Brain pericyte (primary cell): ENCODE data around the gene CAMTA1.
"Not testable (repeated sequence)": the region's sequence is repeated elsewhere in the genome, so short reads cannot be mapped to it uniquely, and the experiment has no call there.

Experiments
- DNase-seq: peaks from one replicate; pipeline ENCODE4 v3.0.0-alpha.2; 2012; ENCODE audit warnings: low read depth, low spot score

CAMTA1 gene

DNA sequence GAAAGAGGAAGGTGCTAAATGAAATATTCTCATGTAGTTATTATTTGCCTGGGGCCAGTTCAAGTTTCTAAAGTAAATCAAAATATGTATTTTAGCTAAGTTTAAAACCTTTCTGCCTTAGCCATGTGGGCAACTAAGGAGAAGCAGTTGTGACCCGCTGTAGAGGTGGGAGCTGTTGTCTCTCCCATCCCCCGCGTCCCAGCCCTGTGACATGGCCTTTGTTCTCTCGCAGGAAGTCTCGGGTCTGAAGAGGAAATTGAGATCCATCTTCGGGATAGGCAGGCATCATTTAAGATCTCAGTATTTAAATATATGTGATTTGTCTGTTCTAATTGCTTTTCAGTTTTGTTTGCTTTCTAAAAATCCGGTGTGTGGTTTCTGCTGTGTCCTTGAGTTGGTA is 121.5 kb downstream of the CAMTA1 start:
- DNase-seq: no peak

DNA sequence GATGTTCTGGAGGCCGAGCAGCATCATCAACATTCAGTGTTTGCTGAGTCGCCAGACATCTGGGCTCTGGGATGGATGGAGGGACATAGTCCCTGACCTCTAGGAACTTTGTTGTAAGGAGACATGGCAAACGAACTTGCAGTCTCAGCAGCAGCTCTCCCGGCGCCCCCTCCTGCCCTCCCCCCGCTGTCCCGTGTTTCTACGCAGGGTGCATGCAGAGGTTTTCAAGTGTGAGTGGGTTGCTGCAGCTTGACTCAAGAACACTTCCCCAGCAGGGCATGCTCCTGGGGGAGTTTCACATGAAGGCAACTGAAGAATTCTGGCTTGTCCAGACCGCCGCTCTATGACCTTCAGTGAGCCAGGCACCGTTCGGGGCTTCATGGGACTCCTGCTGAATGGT is 121.9 kb downstream of the CAMTA1 start:
- DNase-seq: no peak

DNA sequence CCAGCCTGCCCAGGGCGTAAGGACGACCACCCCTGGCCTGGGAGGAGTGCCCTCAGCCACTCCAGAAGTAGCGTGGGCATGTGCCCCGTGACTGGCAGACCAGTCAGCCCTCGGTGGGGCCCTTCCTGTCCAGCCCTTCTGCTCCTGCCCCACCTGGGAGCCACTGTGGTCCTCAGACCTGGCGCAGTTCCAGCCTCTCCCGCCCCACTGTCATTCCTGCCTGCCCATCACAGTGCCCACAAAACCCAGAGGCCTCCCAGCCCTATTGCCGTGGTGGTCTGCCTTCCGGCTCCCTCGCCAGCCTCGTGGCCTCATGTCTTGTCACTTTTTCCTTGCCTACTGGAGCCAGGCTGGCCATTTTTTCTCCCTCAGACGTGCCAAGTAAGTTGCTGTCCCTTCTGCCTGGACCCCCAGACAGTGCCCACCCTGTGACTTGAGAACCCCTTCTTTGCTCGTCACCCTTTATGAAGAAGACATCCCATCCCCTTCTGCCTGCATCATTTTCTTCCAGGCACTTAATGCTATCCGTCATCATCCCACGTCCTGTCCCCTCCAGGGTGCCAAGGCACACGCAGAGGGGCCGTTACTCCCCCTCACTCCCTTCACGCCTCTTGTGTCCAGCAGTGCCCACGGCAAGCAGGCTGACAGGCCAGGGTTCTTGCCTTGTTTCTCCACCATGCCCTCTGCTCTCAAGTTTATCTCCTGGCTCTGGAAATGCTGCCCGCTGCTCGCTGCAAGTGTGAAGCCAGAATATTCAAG is 122.6 kb downstream of the CAMTA1 start:
- DNase-seq: no peak

DNA sequence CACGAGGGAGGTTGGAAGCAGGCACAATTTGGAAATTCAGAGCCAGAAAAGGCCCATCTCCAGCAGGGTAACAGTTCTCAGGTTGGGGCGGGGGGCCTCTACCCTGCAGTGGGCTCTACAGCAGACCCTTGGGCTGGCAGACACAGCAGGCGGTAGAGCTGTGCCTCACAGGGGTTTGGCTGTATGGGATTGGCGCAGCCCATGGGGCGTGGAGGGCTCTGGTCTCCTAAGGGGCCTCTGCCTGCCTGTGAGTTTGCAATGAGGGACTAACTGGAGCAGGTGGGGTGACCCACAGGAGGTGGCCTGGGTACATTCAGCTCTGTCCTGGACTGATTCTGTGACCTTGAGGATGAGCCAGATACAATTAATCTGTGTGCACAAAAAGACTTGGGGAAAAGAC is 124.1 kb downstream of the CAMTA1 start:
- DNase-seq: no peak

DNA sequence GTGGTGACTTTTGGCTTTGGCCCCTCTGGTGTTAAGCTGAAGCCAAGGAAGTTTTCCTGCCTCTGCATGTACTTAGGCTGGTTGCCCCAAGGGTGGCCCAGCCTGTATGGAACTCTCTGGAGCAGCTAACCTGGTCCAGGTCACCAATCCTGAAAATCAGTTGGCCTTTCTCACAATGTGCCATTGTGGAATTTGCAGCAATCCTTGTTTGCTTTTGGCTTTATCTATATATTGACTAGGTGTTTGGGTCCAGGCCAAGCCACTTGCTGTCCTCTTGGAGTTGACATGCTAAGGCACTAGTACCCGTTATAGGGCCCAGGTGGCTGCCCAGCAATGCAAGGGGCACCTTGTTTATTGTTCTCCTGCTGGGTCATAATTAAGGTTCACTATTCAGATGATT is 124.6 kb downstream of the CAMTA1 start:
- DNase-seq: no peak

DNA sequence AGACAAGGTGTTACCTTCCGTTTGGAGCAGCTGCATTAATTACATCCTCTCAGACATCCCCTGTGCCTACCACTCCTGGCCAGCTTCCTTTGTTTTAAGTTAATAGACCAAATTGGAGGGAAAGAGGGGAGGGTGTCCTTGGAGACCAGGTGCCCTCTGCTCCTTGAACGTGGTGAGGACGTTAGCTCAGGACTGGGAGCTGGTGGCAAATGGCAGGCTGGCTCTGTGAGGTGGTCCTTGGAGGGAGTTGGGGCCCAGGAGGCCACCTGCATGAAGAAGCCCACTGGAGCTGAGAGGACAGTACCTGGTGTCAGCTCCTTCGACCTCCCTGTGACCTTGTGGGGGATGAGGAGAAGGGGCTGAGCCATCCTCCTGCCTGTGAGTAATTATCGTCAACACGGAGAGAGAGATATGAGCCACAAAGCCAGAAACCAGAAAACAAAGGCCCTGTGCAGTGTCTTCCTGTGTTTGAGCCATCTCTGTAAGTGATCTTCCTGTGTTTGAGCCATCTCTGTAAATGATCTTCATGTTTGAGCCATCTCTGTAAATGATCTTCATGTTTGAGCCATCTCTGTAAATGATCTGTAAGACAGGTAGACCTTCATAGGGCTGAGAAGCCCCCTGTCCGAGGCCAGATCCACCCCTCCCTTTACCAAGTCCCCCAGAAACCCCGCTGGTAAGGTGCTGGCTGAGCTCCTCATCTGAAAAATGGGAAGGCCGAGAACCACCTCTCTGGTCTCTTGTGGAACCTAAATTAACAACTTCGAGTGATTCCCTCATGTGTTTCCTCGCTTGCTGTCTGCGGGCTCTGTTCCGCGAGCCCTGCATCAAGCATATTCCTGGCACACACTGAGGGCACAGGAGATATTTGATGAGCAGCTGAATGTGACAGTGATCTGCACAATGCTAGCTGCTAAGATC is 126.0 kb downstream of the CAMTA1 start:
- DNase-seq: no peak

DNA sequence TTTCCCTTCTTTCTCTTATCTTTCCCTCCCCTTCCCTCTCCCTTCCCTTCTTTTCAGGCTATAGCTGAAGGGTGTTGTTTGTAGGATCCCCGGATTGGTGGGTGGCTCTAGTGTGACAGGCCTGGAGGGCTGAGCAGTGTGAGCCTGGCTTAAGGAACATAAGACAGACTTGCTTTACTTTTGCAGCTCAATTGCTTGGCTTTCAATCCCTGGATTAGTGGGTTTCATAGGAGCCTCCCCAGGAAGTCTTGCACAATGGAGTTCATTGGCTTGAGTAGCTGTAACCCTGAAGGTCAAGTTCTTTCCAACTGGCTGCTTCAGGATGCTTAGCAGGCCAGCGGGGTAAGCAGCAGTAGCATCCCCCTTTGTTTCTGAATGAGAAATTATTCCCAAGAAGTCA is 126.7 kb downstream of the CAMTA1 start:
- no peak for DNase-seq

DNA sequence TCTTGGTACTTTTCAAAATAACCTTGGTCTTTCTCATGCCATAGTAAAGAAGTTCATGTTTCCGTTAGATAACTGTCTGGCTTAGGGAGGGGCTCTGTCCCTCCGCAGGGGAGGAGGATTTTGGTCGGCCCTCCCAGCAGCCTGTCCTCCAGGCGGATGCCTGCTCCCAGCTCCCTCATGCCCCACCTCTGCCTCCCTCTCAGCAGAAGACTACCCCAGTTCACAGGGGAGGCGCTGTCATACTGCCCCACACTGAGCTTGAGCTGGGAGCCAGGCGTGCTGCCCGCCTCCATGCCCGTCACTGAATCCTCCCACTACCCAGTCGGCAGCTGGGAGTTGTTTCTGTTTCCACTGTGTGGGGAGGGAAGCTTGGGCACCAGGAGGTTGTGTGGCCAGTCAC is 127.3 kb downstream of the CAMTA1 start:
- DNase-seq: no peak

DNA sequence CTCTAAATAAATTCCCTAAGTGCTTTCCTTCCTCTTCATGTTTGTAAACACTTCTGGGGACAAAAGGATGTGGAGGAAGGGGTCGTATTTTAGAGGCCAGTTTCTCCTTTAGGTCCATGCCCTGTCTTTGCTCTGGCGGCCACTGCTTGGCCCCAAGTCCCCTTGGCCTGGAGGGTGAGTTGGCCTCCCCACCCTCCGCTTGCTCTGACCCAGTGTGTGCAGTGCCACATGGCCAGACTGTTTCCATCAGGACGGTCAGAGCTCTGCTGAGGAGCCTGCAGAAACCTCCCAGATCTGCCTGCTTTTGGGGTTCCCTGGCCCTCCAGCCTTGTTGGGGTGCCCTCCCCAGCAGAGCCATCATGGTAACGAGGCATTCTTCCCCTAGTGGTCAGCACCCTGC is 127.8 kb downstream of the CAMTA1 start:
- no peak for DNase-seq

DNA sequence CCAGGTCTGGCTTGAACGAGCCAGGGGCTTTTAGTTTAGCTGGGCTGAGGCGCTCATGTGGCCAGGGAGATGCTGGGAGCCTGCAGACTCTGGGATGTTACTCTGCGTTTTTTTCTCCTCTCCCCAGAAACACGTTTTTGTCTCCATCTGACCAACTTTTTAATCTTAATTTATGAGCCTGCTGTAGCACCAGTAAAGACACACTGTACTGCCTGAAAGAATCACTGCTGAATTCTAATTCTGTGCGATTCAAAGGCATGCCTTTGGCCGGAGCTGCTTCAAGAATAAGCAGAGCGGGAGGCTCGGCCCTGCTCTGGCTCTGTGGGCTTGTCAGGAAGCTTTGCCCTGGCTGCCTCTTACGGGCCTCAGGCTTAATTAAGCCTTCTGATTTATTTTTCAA is 129.5 kb downstream of the CAMTA1 start:
- DNase-seq: no peak

DNA sequence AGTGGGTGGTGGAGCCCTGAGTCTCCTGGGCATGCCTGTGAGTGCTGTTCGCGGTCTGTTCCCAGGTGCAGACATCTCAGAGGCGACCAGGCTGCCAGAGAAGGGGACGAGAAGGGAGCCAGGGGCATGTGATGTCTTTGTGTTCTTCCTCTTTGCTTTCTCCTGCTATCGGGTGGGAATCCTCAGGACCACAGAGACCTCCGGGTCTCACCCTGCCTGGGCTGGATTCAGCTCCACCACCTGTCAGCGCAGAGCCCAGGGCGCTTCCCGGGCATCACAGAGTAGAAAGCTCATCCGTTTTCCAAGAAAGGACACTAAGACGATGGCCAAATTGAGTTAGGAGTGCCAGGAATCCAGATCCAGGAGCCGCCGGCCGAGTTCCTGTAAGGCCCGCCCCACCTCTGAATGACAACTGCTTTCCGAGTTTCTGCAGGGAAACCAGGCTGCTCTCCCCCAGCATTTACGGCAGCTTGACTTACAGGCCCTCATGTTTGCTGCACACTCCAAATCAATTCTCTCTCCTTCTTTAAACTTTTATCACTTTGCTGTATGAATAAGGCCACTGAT is 130.8 kb downstream of the CAMTA1 start:
- no peak for DNase-seq

DNA sequence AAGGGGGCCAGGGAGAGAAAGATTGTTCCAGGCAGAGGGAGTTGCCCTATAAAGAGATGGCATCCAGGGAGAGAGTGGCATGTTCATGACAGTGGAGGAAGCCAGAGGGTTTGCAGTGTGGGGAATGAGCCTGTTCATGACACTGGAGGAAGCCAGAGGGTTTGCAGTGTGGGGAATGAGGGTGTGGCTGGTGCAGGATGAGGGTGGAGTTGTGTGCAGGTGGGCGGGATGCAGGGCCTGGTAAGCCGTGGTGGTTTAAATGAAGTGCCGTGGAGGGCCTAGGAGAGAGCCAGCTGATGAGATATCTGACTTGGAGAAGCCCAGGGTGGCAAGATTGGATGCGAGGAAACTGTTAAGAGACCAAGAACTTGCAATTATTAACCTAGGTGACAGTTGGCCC is 131.8 kb downstream of the CAMTA1 start:
- no peak for DNase-seq

DNA sequence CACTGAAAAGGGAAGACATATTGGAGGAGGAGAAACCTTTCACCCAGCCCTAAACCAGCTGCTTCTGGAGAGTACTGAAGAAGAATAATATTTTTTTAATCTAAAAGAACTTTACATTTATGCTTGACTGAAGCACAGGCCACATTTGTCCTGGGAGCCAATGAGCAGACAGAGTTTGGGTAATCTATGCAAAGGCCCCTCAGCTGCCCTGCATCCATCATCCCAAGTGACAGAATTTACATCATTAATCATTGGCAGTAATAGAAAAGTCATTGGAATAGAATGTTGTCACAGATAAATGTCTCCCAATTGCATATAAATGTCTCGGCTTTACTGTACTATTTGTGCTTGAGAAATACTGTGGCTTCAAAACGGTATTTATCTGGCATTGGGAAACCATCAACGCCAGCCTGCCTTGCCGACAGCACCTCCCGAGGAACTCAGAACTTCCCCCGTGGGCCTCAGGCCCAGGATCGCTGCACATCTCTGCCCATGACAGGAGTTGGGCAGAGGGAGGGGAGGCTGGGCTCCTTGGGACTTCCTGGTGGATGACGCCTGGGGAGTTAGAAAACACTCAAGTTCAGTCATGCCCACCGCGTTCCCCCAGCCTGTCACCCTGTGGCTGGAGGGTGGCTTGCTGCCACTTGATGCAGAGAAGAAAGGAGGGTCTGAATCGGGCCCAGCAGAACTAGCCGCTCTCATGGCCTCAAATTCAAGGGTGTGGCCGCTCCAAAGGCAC is 133.1 kb downstream of the CAMTA1 start:
- DNase-seq: no peak

DNA sequence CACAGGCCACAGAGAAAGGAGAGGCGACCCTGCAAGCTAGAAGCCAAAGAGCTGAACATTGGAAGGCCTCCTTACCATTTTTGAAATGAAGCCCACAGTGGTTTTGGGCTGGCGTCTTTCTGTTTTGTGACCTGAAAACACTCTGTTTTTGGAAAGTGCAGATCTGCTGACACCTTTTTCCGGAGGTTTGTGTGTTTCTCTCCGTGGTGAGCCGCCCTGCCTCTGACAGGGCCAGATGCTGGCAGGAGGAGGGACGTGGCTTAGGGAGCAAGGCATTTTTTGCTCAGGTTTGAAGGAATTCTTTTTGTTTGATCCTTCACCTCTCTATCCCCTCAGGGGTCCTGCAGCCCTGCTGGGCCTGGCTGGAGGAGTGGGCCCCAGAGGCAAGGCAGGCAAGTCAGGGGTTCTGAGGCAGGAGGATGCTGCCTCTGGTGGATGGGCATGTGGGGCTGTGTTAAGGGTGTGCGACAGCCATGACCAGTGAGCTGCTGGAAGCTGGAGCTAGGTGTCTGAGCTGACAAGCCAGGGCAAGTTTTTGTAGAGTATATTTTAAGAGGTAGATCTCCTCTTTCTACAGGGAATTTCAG is 133.8 kb downstream of the CAMTA1 start:
- no peak for DNase-seq

DNA sequence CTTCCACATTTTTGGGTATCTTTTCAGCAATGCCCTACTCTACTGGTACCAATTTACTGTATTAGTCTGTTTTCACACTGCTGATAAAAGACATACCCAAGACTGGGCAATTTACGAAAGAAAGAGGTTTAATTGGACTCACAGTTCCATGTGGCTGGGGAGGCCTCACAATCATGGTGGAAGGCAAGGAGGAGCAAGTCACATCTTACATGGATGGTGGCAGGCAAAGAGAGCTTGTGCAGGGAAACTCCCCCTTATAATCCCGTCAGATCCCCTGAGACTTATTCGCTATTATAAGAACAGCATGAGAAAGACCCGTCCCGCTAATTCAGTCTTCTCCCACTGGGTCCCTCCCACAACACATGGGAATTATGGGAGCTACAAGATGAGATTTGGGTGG is 136.3 kb downstream of the CAMTA1 start:
- DNase-seq: not testable (repeated sequence)

DNA sequence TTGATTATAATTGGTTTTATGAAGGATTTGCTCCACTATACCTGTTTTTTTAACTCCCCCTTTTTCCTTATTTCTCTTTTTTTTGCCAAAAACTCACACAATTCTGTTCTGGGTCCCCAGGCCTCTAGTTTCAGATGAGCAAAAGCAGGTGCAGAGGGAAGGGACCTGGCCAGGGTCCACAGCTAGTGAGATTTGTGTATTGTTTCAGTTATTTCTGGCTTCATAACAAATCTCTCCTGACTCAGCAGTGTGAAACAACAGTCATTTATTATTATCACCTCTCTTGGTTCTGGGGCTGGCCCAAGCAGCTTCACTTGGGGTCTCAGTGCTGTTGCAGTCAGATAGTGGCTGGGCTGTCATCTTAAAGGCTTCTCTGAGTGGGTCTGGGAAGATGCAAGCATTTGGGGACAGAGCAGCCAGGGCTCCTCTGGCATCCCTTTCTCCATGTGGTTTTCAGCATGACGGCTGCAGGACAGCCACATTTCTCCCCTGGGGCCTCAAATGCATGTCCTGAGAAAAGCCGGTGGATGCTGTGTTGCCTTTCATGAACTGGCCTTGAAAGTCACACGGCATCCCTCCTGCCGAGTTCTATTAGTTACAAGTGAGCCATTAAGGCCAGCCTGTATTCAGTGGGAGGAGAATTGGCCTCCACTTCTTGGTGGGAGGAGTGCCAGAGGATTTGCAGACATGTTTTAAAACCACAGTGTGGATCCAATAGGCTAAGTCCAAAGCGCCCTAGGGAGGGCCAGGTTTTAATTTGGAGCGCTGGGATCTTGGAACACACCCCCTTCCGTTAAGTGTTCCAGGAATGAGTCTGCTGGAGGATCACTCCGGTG is 137.1 kb downstream of the CAMTA1 start:
- no peak for DNase-seq

DNA sequence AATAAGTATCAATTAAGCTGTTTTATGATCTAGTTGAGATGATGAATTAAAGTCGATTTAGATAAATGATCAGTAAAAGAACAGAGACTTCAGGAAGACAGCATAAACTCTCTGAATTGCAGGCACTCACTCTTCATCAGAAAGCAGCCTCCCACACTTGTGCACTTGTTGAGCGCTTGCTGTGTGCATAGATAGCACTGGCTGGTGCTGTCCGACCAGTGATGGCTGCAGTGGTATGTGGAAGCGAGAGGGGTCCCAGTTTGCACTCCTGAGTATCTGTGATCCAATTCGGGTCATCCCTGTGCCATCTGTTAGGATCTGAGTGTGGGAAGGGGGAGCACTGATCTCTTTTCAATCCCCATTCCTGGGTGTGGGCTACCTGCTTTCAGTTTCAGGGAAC is 137.8 kb downstream of the CAMTA1 start:
- DNase-seq: no peak

DNA sequence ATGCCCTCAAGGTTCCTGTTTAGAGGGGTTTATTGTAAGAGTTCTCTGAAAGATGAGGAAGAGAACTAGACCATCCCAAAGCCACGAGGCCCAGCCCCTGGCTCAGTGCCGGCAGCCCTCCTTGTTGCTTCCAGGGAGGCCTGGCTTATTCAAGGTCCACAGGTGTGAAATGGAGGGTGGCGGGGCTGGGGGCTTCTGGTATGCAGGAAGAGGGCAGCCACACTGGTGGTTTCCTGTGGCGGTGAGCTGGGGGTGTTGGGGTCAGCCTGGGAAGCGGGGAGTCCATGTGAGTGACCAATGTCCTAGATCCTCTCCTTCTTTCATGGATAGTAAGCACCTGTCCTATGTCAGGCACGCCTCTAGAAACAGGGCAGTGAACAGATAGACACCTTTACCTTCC is 138.2 kb downstream of the CAMTA1 start:
- DNase-seq: no peak

DNA sequence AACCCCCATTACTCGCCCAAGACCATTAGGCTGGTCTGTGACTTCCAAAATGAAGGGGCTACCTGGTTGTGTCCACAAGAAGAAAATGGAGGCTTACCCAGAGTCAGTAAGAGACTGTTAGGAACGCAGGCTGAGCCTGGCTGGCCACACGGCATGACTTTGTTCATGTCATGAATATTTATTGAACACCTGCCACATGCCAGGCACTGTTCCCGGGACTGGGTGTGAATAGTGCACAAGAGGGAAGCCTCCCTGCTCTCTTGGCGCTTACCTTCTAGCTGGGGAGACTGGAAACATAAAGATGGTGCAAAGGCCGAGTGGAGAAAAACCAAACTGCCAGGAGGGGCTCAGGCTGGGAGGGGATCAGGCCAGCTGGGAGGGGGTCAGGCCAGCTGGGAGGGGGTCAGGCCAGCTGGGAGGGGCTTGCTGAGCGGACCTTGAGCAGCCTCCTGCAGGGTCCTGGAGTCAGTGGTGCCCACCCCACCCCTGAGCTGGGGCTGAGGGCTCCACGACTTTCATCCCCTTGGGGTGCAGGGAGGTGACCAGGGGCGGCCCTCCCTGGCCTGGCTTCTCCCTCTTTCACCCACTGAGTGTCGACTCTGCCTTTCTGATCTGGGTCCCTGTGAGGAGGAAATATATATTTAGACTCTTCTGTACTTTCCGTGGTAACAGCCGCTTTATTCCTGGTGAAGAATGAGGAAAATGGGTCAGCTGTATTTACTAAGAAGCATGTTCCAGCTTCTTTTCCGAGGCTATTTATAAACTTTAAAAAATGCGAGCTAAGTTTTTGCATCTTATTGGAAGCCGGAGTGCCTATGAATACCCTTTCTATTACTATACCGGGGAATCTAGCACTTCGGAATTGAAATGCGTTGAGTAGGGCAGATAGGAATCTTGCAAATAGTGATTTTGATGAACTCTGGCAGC is 139.0 kb downstream of the CAMTA1 start:
- DNase-seq: no peak

DNA sequence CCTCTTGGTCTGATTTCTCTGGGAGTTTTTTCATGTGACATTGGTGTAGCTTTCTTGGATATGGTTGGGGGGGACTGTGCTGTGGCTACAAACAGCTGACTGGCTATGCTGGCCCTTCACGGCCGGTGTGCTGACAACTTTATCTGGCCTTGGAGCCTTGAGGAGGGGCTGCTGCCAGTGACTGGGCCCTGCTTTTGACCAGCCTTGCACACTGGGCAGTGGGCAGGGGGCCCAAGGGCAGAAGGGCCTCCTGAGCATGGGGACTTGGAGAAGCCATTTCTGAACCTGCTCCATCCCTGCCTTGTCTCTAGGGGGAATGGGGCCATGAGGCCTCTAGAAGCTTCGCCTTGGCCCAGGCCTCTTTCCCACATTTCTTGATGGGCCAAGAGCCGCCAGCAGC is 139.6 kb downstream of the CAMTA1 start:
- DNase-seq: no peak
